Upper lobe of left lung (tissue), 4 donors: ENCODE measurements around the gene ARL5C.

Source experiments
- POLR2A ChIP-seq, 4 donors: fragments of 450-650 bp; IDR thresholded peaks; one replicate each; pipeline ENCODE4 v1.5.1; 2016 to 2017; ENCODE audit warnings: antibody characterized with exemption in 4 of 4, mild to moderate bottlenecking in 2 of 4
- POLR2AphosphoS5 ChIP-seq, 2 donors: sonication (generic); formaldehyde crosslinking; IDR thresholded peaks; one replicate each; pipeline ENCODE4 v1.5.1; 2017; ENCODE audit warnings: antibody characterized with exemption in 2 of 2
- TF ChIP-seq, protein P1 (sequence below), 6 experiments: fragments of 450-650 bp in 4 of 6; fragments of 200-600 bp in 2 of 6; sonication (generic) in 2 of 6; IDR thresholded peaks; one replicate each; pipeline ENCODE4 v1.5.1; 2016 to 2019; ENCODE audit warnings: antibody characterized with exemption in 6 of 6

GRCh38 chr17:39110435-39111136, 55.4 kb downstream of the ARL5C start:
- TF ChIP-seq, protein P1, sequence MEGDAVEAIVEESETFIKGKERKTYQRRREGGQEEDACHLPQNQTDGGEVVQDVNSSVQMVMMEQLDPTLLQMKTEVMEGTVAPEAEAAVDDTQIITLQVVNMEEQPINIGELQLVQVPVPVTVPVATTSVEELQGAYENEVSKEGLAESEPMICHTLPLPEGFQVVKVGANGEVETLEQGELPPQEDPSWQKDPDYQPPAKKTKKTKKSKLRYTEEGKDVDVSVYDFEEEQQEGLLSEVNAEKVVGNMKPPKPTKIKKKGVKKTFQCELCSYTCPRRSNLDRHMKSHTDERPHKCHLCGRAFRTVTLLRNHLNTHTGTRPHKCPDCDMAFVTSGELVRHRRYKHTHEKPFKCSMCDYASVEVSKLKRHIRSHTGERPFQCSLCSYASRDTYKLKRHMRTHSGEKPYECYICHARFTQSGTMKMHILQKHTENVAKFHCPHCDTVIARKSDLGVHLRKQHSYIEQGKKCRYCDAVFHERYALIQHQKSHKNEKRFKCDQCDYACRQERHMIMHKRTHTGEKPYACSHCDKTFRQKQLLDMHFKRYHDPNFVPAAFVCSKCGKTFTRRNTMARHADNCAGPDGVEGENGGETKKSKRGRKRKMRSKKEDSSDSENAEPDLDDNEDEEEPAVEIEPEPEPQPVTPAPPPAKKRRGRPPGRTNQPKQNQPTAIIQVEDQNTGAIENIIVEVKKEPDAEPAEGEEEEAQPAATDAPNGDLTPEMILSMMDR (IDR thresholded peaks at IDR 0.05): no peak
- TF ChIP-seq POLR2AphosphoS5 (IDR thresholded peaks at IDR 0.05) (no peak), POLR2A (IDR thresholded peaks at IDR 0.05) (no peak)
